Measurements from ENCODE around the gene EWSR1. TPM values are rescaled to one million over a fixed set of nuclear protein-coding genes. Genes with fewer than 3 reads are reported as not detected.

Gene EWSR1
- total RNA-seq, 2 donors from 2014 or later, result 231 to 319 TPM

DNA sequence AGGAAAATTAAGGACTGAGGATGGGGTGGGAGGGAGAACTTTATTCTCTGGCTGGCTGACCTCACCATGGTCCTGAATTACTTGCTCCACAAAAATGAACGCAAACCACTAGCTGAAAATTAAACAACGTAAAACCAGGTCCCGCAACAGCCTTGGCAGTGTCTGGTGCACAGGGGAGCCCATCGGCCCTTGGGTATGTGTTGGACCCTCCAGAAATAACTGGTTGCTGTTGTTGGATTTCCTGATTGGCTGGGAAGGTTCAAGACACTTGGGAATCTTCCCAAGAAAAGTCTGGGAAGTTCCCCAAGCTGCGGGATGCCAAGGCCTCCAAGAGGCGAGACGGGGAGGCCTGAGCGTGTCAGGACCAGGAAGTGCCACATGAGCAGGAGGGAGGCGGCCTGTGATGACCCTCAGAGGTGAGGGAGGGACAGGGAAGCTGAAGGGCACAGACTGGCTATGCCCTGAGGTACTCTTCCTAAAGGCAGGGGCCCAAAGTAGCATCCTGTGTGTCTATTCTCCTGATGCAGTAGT is 57.8 kb downstream of the EWSR1 start:
- Mint-ChIP-seq H3K4me3 (no peak overlapping the region), H3K9me3 (no peaks in the 10 kb centered on the region), H3K36me3 (ENCODE audit: low read depth) (peaks cover 6% of the 10 kb centered on the region), H3K27me3 (no peaks in the 10 kb centered on the region), H3K27ac (no peak overlapping the region), H3K4me1 (no peaks in the 10 kb centered on the region)
- no peak for ATAC-seq (replicated peaks)

DNA sequence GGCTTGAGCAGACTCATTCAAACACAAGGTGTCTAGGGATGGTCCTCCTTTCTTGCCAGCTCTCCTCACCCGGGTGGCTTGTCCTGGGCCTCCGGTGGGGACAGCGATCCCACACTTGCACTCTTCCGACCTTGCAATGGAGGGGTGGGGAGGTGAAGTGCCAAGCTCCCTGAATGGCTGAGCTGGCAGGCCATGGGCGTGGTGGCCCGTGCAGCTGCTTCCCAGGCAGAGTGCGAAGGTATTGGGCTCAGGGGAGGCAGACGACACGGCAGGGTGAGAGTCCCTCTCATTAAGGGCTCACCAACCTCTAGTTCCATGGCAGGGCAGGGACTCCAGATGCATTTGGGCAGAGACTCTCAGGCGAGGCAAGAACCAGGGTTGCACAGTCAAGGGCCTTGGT is 58.4 kb downstream of the EWSR1 start:
- no peaks in the 10 kb centered on the region for H3K9me3 Mint-ChIP-seq
- H3K4me3 Mint-ChIP-seq, result no peak overlapping the region
- no peak overlapping the region for H3K27ac Mint-ChIP-seq
- no peaks in the 10 kb centered on the region for H3K27me3 Mint-ChIP-seq
- peaks cover 6% of the 10 kb centered on the region for H3K36me3 Mint-ChIP-seq (ENCODE audit: low read depth)
- ATAC-seq (replicated peaks), result no peak
- H3K4me1 Mint-ChIP-seq, result no peaks in the 10 kb centered on the region

DNA sequence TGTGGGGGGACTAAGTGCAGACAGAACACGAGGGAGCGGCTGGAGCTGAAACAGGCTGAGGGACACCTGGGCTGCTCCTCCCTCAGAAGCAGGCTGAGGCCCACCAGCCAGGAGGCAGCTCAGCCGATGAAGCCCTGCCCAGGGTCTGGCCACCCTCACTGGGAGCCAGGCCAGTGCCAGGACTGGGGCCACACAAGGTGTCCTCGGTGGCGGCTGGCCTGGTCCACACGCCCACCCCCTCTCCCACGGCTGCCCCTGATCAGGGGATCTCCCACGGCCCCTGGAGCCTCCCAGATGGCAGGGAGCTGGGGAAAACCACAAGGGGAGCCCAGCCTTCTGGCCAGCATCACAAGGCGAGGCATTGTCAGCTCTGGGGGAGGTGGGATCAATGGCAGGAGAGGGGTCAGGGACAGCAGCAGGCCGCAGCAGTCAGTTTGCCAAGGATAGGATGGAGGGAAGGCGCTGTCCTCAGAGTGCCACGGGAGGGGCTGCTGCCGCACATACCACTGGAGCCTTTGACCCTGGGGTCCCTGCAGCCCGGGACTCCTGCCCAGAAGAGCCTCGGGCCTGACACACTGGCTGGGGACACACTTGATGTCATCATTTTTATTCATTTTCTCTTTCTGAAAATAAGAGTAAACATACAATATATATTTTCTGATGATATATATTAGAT is 59.2 kb downstream of the EWSR1 start:
- peaks cover 6% of the 10 kb centered on the region for H3K36me3 Mint-ChIP-seq (ENCODE audit: low read depth)
- H3K27ac Mint-ChIP-seq, result no peak overlapping the region
- no peaks in the 10 kb centered on the region for H3K27me3 Mint-ChIP-seq
- H3K4me1 Mint-ChIP-seq, result no peaks in the 10 kb centered on the region
- no peaks in the 10 kb centered on the region for H3K9me3 Mint-ChIP-seq
- H3K4me3 Mint-ChIP-seq, result no peak overlapping the region
- ATAC-seq (replicated peaks), result no peak

DNA sequence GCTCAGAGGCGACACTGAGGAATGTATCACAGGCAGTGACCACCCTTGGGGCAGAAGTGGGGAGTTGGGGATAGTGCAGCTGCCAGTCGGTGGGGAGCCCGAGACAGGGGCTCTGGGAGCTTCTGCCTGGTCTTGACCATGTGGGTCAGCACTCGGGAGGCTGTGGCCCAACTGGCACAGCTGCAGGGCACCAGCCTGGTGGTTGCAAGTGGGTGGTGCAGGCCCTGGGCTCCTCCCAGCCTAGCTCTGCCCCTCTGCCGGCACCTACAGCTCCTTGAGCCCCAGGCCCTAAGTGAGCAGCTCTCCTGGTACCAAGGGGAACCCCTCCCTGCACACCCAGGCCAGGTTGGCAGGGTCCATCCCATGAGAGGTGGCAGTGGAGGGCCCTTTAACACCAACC is 60.0 kb downstream of the EWSR1 start:
- no peaks in the 10 kb centered on the region for H3K27me3 Mint-ChIP-seq
- no peaks in the 10 kb centered on the region for H3K9me3 Mint-ChIP-seq
- H3K36me3 Mint-ChIP-seq (ENCODE audit: low read depth), result peaks cover 6% of the 10 kb centered on the region
- no peak overlapping the region for H3K27ac Mint-ChIP-seq
- H3K4me1 Mint-ChIP-seq, result no peaks in the 10 kb centered on the region
- H3K4me3 Mint-ChIP-seq, result no peak overlapping the region
- peak; percentile 7 for ATAC-seq (replicated peaks)

GRCh38 chr22:29328566-29329500 is 60.8 kb downstream of the EWSR1 start:
- H3K4me1 Mint-ChIP-seq, result no peaks in the 10 kb centered on the region
- no peak overlapping the region for H3K27ac Mint-ChIP-seq
- no peaks in the 10 kb centered on the region for H3K27me3 Mint-ChIP-seq
- ATAC-seq (replicated peaks), result no peak
- H3K9me3 Mint-ChIP-seq, result no peaks in the 10 kb centered on the region
- H3K4me3 Mint-ChIP-seq, result no peak overlapping the region
- peaks cover 13% of the 10 kb centered on the region for H3K36me3 Mint-ChIP-seq (ENCODE audit: low read depth)

GRCh38 chr22:29329581-29329980 is 61.5 kb downstream of the EWSR1 start:
- Mint-ChIP-seq H3K27me3 (no peaks in the 10 kb centered on the region), H3K4me3 (no peak overlapping the region), H3K9me3 (no peaks in the 10 kb centered on the region), H3K36me3 (ENCODE audit: low read depth) (peaks cover 13% of the 10 kb centered on the region), H3K4me1 (no peaks in the 10 kb centered on the region), H3K27ac (no peak overlapping the region)
- ATAC-seq (replicated peaks), result no peak

DNA sequence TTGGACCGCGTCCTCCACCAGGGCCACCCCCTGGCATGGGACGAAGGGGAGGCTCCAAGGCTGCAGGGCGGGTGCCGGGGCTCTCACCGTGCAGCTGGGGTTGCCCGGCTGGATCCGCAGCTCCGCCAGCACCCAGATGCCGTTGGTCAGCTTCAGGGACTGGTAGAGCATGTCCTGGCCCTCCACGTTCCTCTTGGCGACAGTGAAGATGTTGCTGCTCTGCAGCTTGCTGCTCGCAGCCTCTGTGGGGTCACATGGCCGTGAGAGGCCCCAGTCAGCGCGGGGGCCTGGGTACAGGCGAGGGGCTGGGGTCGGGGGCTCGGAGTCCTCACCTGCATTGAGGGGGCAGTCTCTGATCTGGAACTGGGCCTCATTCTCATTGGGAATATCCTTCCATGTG is 62.2 kb downstream of the EWSR1 start:
- Mint-ChIP-seq H3K36me3 (ENCODE audit: low read depth) (peaks cover 13% of the 10 kb centered on the region), H3K27me3 (no peaks in the 10 kb centered on the region), H3K4me3 (no peak overlapping the region), H3K4me1 (no peaks in the 10 kb centered on the region), H3K9me3 (no peaks in the 10 kb centered on the region), H3K27ac (no peak overlapping the region)
- no peak for ATAC-seq (replicated peaks)

DNA sequence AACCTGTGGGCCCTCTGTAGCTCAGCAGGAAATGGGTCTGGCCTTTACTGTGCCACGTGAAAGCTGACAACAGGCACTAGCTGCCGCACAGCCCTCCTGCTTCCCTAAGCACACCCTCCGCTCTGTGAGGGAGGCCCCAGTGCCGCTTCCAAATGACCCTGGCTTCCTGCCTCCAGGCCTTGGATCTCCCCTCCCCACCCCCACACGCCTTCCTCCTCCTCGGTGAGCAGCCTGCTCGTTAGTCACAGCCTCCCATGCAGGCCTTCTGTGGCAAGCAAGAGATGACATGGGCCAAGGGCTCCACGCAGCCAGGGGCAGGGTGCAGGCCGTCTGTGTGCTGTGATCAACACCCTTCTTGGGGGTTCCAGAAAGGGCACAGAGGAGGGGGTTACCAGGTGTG is 62.7 kb downstream of the EWSR1 start:
- H3K9me3 Mint-ChIP-seq, result no peaks in the 10 kb centered on the region
- H3K27me3 Mint-ChIP-seq, result no peaks in the 10 kb centered on the region
- H3K4me1 Mint-ChIP-seq, result no peaks in the 10 kb centered on the region
- no peak overlapping the region for H3K4me3 Mint-ChIP-seq
- no peak for ATAC-seq (replicated peaks)
- no peak overlapping the region for H3K27ac Mint-ChIP-seq
- H3K36me3 Mint-ChIP-seq (ENCODE audit: low read depth), result peaks cover 17% of the 10 kb centered on the region

DNA sequence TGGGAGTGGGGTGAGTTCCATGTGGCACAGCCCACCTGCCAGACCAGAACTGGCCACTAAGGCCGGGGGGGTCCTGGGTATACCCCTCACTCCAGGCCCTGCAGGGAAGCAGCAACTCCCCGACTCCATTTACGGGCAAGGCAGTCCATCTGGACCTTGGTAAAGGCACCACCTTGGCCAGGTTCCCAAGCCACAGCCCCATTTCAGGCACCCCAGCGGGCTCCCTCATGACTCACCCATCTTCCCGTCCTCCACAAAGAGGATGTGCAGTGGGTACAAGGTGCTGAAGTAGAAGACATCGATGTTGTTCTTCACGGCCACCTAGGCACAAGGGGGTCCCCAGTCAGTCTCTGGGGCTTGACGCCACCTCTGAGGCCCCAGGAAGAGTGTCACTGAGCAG is 63.1 kb downstream of the EWSR1 start:
- Mint-ChIP-seq H3K27ac (no peak overlapping the region), H3K4me1 (no peaks in the 10 kb centered on the region), H3K4me3 (no peak overlapping the region)

DNA sequence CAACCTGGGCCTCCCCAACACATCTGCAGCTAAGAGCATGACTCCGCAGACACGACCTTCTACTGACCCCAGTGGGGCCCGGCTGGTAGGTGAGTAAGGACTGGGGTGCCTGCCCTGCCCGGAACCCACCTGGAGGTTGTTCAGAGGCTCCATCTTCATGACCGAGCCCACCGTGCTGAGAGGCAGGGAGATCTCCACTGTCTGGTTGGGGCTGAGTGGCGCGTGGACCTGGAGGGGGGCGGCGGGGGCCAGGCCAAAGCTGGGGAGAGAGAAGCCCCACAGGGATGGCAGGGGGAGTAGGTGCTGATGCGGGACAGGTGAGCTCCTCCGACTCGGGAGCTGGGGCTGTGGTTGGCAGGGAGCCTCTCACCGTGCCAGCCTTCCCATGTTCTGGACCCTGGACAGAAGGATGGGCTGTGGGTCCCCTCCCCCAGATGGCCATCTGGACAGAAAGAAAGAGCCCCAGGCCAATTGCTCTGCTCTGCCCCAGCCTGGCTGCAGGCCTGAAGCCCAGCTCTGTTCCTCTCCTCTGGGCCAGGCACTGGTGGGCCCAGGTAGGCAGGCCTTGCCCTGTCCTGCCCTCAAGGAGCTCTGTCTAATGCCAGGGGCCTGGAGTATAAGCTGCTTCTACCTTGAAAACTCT is 63.7 kb downstream of the EWSR1 start:
- H3K36me3 Mint-ChIP-seq (ENCODE audit: low read depth), result peaks cover 27% of the 10 kb centered on the region
- no peaks in the 10 kb centered on the region for H3K9me3 Mint-ChIP-seq
- no peaks in the 10 kb centered on the region for H3K27me3 Mint-ChIP-seq
- no peaks in the 10 kb centered on the region for H3K4me1 Mint-ChIP-seq
- no peak overlapping the region for H3K27ac Mint-ChIP-seq
- ATAC-seq (replicated peaks), result no peak
- no peak overlapping the region for H3K4me3 Mint-ChIP-seq

More for the DNA sequence above, 63.1 kb downstream of the EWSR1 start:
- H3K27me3 Mint-ChIP-seq, result no peaks in the 10 kb centered on the region
- ATAC-seq (replicated peaks), result no peak
- H3K9me3 Mint-ChIP-seq, result no peaks in the 10 kb centered on the region
- peaks cover 22% of the 10 kb centered on the region for H3K36me3 Mint-ChIP-seq (ENCODE audit: low read depth)

DNA sequence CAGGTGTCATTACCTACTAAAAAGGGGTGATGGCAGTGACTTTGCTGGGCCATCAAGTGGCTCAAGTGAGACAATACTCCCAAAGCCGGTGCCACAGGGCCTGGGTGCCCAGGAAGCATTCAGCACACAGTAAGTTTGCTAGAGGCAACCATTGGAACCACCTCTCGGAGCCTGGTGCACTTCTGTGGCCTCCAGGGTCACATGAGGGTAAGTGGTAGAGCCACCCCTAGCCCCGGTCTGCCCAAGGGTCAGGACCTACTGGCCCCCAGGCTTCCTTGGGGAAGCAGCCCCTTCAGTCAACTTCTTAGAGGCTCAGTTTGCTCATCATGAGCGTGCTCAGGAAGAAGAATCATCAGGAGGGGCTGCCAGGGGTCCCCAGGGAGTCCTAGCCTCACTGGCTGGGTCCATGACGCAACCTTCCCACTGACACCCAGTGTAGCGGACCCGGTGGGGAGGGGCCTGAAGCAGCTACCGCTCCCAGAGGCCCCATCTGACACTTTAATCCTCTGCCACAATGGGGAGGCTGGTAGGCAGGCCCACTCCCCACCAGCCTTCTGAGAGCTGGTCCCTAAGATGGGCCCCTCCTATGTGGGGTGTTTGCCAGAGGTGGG is 64.9 kb downstream of the EWSR1 start:
- H3K4me1 Mint-ChIP-seq, result no peaks in the 10 kb centered on the region
- H3K36me3 Mint-ChIP-seq (ENCODE audit: low read depth), result peaks cover 38% of the 10 kb centered on the region

DNA sequence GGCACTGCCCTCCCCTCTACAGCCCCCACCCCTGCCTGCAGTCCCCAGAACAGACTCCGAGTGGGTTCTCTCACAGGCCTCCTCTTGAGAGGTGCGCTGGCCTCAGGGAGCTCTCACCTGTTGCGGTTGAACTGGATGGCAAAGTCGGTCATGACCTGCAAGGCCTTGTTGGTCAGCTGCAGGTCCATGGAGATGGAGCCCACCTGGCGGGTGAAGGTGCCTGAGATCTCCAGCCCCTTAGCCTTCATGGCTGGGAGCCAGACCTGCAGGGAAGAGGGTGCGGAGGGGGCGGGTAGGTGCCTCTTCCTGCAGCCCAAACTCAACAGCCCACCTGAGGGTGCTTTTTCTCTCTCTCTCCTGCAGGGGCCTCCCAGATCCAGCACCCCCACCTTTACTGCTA is 66.1 kb downstream of the EWSR1 start:
- ATAC-seq (replicated peaks), result no peak
- Mint-ChIP-seq H3K36me3 (ENCODE audit: low read depth) (peaks cover 49% of the 10 kb centered on the region), H3K27ac (peak overlapping the region; percentile 19), H3K9me3 (no peaks in the 10 kb centered on the region), H3K4me3 (no peak overlapping the region), H3K27me3 (no peaks in the 10 kb centered on the region), H3K4me1 (no peaks in the 10 kb centered on the region)

More for the DNA sequence above, 64.9 kb downstream of the EWSR1 start:
- Mint-ChIP-seq H3K4me3 (no peak overlapping the region), H3K27me3 (no peaks in the 10 kb centered on the region), H3K27ac (no peak overlapping the region), H3K9me3 (no peaks in the 10 kb centered on the region)
- no peak for ATAC-seq (replicated peaks)

DNA sequence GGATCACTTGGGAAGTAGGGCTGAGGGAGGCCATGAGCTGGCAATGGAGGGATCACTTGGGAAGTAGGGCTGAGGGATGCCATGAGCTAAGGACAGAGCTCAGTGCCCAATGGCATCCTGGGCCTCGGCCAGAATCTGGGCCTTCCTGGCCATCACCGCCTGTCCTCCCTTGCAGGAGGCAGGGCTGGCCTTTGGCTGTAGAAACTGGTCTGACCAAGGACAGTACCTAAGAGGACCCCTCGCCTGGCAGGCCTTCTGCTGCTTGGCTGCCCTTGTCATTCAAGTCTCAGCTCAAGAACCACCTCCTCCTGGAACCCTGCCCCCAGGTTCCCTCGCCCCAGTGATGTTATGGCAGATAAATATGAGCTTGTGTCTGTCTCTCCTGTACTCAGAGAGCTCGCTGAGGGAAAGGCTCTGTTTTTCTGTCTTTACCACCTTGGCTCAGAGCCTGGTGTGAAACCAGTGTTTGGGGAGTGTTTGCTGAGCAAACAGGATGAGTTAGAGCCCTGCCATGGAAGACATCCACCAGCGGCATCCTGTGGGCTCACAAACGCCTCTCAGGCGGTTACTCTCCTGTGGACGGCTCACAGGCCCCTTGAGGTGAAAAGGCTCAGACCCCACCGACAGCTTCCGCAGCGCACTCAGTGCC is 66.8 kb downstream of the EWSR1 start:
- H3K36me3 Mint-ChIP-seq (ENCODE audit: low read depth), result peaks cover 51% of the 10 kb centered on the region
- H3K27ac Mint-ChIP-seq, result peak overlapping the region; percentile 19
- ATAC-seq (replicated peaks), result no peak
- H3K27me3 Mint-ChIP-seq, result no peaks in the 10 kb centered on the region
- H3K9me3 Mint-ChIP-seq, result no peaks in the 10 kb centered on the region
- no peak overlapping the region for H3K4me3 Mint-ChIP-seq
- H3K4me1 Mint-ChIP-seq, result no peaks in the 10 kb centered on the region

- Mint-ChIP-seq H3K27ac (peak overlapping the region; percentile 56), H3K4me3 (no peak overlapping the region), H3K9me3 (no peaks in the 10 kb centered on the region), H3K36me3 (ENCODE audit: low read depth) (peaks cover 56% of the 10 kb centered on the region), H3K4me1 (no peaks in the 10 kb centered on the region), H3K27me3 (no peaks in the 10 kb centered on the region)
- ATAC-seq (replicated peaks), result no peak
Measured at GRCh38 chr22:29335656-29336055, 67.6 kb downstream of the EWSR1 start.

Data from activated T-helper 17 cell treated with anti-CD3 and anti-CD28 coated beads, Interleukin-2, amount 50 U/mL, for 72 hours (primary cell).